Measurements from ENCODE around the gene AIRE. TPM values are rescaled to one million over a fixed set of nuclear protein-coding genes. Genes with fewer than 3 reads are reported as not detected.

AIRE gene
- total RNA-seq, 1 donor from 2014 or later = 9.7 TPM

- no peak for DNase-seq (ENCODE audit: low read depth)
Observed at GRCh38 chr21:44303490-44303981, 17.9 kb downstream of the AIRE start.

GRCh38 chr21:44304011-44304616, 18.4 kb downstream of the AIRE start:
- no peak for DNase-seq (ENCODE audit: low read depth)

- no peak for DNase-seq (ENCODE audit: low read depth)
Observed at GRCh38 chr21:44304877-44305293, 19.2 kb downstream of the AIRE start.

- DNase-seq (ENCODE audit: low read depth) = no peak
Observed at GRCh38 chr21:44305691-44306090, 20.0 kb downstream of the AIRE start.

- no peak for DNase-seq (ENCODE audit: low read depth)
Observed at GRCh38 chr21:44306936-44307704, 21.4 kb downstream of the AIRE start.

GRCh38 chr21:44310628-44311507, 25.2 kb downstream of the AIRE start:
- DNase-seq (ENCODE audit: low read depth) = no peak

GRCh38 chr21:44312089-44312488, 26.4 kb downstream of the AIRE start:
- DNase-seq (ENCODE audit: low read depth) = no peak

- no peak for DNase-seq (ENCODE audit: low read depth)
Observed at GRCh38 chr21:44312716-44313115, 27.0 kb downstream of the AIRE start.

GRCh38 chr21:44313451-44313850, 27.8 kb downstream of the AIRE start:
- no peak for DNase-seq (ENCODE audit: low read depth)

- DNase-seq (ENCODE audit: low read depth) = no peak
Observed at GRCh38 chr21:44314128-44314527, 28.5 kb downstream of the AIRE start.

- DNase-seq (ENCODE audit: low read depth) = no peak
Observed at GRCh38 chr21:44314561-44314960, 28.9 kb downstream of the AIRE start.

GRCh38 chr21:44315691-44316203, 30.1 kb downstream of the AIRE start:
- DNase-seq (ENCODE audit: low read depth) = no peak

GRCh38 chr21:44316277-44316900, 30.7 kb downstream of the AIRE start:
- DNase-seq (ENCODE audit: low read depth) = no peak

GRCh38 chr21:44317241-44317782, 31.6 kb downstream of the AIRE start:
- no peak for DNase-seq (ENCODE audit: low read depth)

GRCh38 chr21:44317871-44318270, 32.2 kb downstream of the AIRE start:
- DNase-seq (ENCODE audit: low read depth) = no peak

GRCh38 chr21:44318489-44319285, 33.0 kb downstream of the AIRE start:
- no peak for DNase-seq (ENCODE audit: low read depth)

- DNase-seq (ENCODE audit: low read depth) = no peak
Observed at GRCh38 chr21:44319407-44320065, 33.9 kb downstream of the AIRE start.

- no peak for DNase-seq (ENCODE audit: low read depth)
Observed at GRCh38 chr21:44320847-44321246, 35.2 kb downstream of the AIRE start.

GRCh38 chr21:44321846-44322450, 36.3 kb downstream of the AIRE start:
- no peak for DNase-seq (ENCODE audit: low read depth)
